Fibroblast of lung (primary cell): ENCODE data around the gene CTDP1. TPM values are rescaled to one million over a fixed set of nuclear protein-coding genes. Genes with fewer than 3 reads are reported as not detected.

Source experiments
- DNase-seq, 2 donors: peaks; one replicate each; pipeline versions ENCODE4 v3.0.0 to v3.0.0-alpha.2; 2010; ENCODE audit warnings: low read depth in 2 of 2
- H2AFZ ChIP-seq: 2 replicates; pipeline ENCODE4 v1.5.1; 2012; ENCODE audit warnings: low read length, control low read depth, inconsistent platforms
- H3K27ac ChIP-seq: 2 replicates; pipeline ENCODE4 v1.5.1; 2011; ENCODE audit warnings: low read length, control low read depth; ENCODE audit not compliant: insufficient read depth
- H3K27me3 ChIP-seq: 2 replicates; pipeline ENCODE4 v1.5.1; 2011; ENCODE audit warnings: mild to moderate bottlenecking, low read length; ENCODE audit not compliant: control insufficient read depth, insufficient read depth
- H3K36me3 ChIP-seq: 2 replicates; pipeline ENCODE4 v1.5.1; 2011; ENCODE audit warnings: low read length; ENCODE audit not compliant: control insufficient read depth, insufficient read depth
- H3K4me1 ChIP-seq: 2 replicates; pipeline ENCODE4 v1.5.1; 2011; ENCODE audit warnings: low read length; ENCODE audit not compliant: control insufficient read depth, insufficient read depth; ENCODE audit errors: extremely low read depth
- H3K4me2 ChIP-seq: 2 replicates; pipeline ENCODE4 v1.5.1; 2011; ENCODE audit warnings: low read length, control low read depth; ENCODE audit not compliant: insufficient read depth; ENCODE audit errors: extremely low read depth
- H3K4me3 ChIP-seq, 4 experiments: fragments of 200-600 bp in 1 of 4; sonication (generic) in 1 of 4; replicated peaks in 1 of 4; 2 replicates each; pipeline ENCODE4 v1.5.1; 2011 to 2016; ENCODE audit warnings: low read length in 4 of 4, low read depth in 3 of 4, mild to moderate bottlenecking in 3 of 4, control low read depth in 2 of 4, inconsistent platforms in 1 of 4, mixed read lengths in 1 of 4; ENCODE audit not compliant: insufficient read depth in 1 of 4; ENCODE audit errors: control extremely low read depth in 1 of 4
- H3K79me2 ChIP-seq: 2 replicates; pipeline ENCODE4 v1.5.1; 2012; ENCODE audit warnings: mild to moderate bottlenecking, low read length, inconsistent platforms; ENCODE audit not compliant: control insufficient read depth, insufficient read depth
- H3K9ac ChIP-seq: 2 replicates; pipeline ENCODE4 v1.5.1; 2011; ENCODE audit warnings: mild to moderate bottlenecking, low read length, control low read depth; ENCODE audit not compliant: insufficient read depth
- H3K9me3 ChIP-seq: 2 replicates; pipeline ENCODE4 v1.5.1; 2012; ENCODE audit warnings: low read depth, low read length; ENCODE audit not compliant: control insufficient read depth, insufficient read depth
- H4K20me1 ChIP-seq: 2 replicates; pipeline ENCODE4 v1.5.1; 2011; ENCODE audit warnings: low read length; ENCODE audit not compliant: control insufficient read depth, insufficient read depth; ENCODE audit errors: extremely low read depth
- EZH2 ChIP-seq: IDR thresholded peaks from 2 replicates; pipeline ENCODE4 v1.5.1; 2012; ENCODE audit warnings: low read length, control low read depth, mild to moderate bottlenecking; ENCODE audit errors: missing control alignments
- polyA plus RNA-seq, 2 donors: library from polyadenylated mRNA; depleted of rRNA in 1 of 2; stranded (reverse) in 1 of 2; unstranded in 1 of 2; fragments of >200 nt; gene quantifications; 2 replicates each; pipeline ENCODE4 v1.2.1, GENCODE V29; 2011 to 2012; ENCODE audit warnings: missing spikeins in 1 of 2
- total RNA-seq: library from RNA; depleted of rRNA; stranded (reverse); fragments of >200 nt; gene quantifications from 2 replicates; pipeline ENCODE4 v1.2.1, GENCODE V29; 2014
- TF ChIP-seq, protein P1 (sequence below), 2 donors: IDR thresholded peaks in 1 of 2; conservative IDR thresholded peaks in 1 of 2; 1 replicate in 1 of 2; 2 replicates in 1 of 2; pipeline ENCODE4 v1.5.1; 2011 to 2012; ENCODE audit warnings: low read length in 2 of 2, control low read depth in 1 of 2, inconsistent platforms in 1 of 2, low read depth in 1 of 2, mild to moderate bottlenecking in 1 of 2

Gene CTDP1
- total and polyA plus RNA-seq, 2 donors (not counting 1 experiment from before 2014, with no cell fraction given), result 6.4 to 24.8 TPM

DNA sequence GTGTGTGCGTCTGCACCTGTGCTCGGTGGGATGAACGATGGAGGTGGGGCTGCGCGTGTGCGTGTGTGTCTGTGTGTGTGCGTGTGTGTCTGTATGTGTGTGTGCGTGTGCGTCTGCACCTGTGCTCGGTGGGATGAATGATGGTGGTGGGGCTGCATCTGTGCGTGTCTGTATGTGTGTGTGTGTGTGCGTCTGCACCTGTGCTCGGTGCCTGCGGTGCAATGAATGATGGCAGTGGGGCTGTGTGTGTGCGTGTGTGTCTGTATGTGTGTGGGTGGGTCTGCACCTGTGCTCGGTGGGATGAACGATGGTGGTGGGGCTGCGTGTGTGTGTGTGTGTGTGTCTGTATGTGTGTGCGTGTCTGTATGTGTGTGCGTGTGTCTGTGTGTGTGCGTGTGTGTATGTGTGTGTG lies 48.5 kb upstream of the CTDP1 start:
- Histone ChIP-seq H3K4me2 (no peak overlapping the region), H3K9ac (no peak overlapping the region), H3K4me3 (no peak overlapping the region), H3K4me1 (no peaks in the 10 kb centered on the region), H4K20me1 (no peaks in the 10 kb centered on the region), H3K27ac (no peak overlapping the region), H3K9me3 (no peaks in the 10 kb centered on the region), H3K27me3 (no peaks in the 10 kb centered on the region), H3K36me3 (no peaks in the 10 kb centered on the region), H2AFZ (no peak overlapping the region), H3K79me2 (no peaks in the 10 kb centered on the region)
- TF ChIP-seq, protein P1, sequence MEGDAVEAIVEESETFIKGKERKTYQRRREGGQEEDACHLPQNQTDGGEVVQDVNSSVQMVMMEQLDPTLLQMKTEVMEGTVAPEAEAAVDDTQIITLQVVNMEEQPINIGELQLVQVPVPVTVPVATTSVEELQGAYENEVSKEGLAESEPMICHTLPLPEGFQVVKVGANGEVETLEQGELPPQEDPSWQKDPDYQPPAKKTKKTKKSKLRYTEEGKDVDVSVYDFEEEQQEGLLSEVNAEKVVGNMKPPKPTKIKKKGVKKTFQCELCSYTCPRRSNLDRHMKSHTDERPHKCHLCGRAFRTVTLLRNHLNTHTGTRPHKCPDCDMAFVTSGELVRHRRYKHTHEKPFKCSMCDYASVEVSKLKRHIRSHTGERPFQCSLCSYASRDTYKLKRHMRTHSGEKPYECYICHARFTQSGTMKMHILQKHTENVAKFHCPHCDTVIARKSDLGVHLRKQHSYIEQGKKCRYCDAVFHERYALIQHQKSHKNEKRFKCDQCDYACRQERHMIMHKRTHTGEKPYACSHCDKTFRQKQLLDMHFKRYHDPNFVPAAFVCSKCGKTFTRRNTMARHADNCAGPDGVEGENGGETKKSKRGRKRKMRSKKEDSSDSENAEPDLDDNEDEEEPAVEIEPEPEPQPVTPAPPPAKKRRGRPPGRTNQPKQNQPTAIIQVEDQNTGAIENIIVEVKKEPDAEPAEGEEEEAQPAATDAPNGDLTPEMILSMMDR (conservative IDR thresholded peaks at IDR 0.05 in 1 of 2, IDR thresholded peaks at IDR 0.05 in 1 of 2; ENCODE audit: low read depth in 1 of 2, low read length in 2 of 2), result no peak
- no peak for TF ChIP-seq EZH2
- no peak for DNase-seq

DNA sequence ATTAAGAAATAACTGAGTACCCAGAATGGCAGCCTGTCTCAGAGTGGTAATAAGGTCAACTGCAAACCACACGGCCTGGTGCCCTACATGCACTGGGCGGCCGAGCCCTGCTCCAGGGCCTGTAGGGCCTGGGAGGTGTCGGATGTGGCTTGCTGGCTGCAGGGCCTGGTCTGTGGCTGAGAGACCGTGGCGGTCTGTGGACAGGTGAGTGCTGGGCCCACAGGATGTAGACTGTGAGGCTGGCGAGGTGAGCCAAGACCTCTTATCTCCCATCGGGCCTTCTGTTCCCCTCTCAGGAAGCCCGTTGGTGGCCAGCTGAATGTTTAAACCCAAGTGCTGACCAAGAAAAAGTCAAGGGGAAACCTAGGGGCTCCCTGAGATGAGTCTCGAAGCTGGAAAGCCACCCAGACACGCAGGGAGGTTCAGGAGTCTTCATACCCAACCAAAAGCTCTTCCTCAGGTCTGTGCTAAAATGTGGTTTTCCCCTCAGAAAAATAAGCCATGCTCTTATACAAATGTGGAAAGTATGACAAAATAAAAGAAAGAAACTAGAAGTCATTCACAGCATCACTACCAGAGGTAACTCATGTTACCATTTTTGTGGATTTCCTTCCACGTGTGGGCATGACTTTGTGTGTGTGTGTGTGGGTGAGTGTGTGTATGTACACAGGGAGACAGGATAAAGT lies 47.7 kb upstream of the CTDP1 start:
- no peaks in the 10 kb centered on the region for H3K79me2 ChIP-seq
- H3K4me1 ChIP-seq, result no peaks in the 10 kb centered on the region
- no peaks in the 10 kb centered on the region for H3K36me3 ChIP-seq
- H3K27me3 ChIP-seq, result no peaks in the 10 kb centered on the region
- no peak overlapping the region for H3K27ac ChIP-seq
- H4K20me1 ChIP-seq, result no peaks in the 10 kb centered on the region
- no peaks in the 10 kb centered on the region for H3K9me3 ChIP-seq
- no peak overlapping the region for H3K9ac ChIP-seq
- DNase-seq, result no peak
- TF ChIP-seq, protein P1 (conservative IDR thresholded peaks at IDR 0.05 in 1 of 2, IDR thresholded peaks at IDR 0.05 in 1 of 2; ENCODE audit: low read depth in 1 of 2, low read length in 2 of 2), result no peak
- TF ChIP-seq EZH2, result no peak
- H3K4me3 ChIP-seq, result no peak overlapping the region
- H2AFZ ChIP-seq, result no peak overlapping the region
- no peak overlapping the region for H3K4me2 ChIP-seq

GRCh38 chr18:79632765-79633164 lies 46.8 kb upstream of the CTDP1 start:
- H3K27me3 ChIP-seq, result no peaks in the 10 kb centered on the region
- DNase-seq, result no peak

More at GRCh38 chr18:79632765-79633164, 46.8 kb upstream of the CTDP1 start:
- Histone ChIP-seq H3K4me3 (no peak overlapping the region), H2AFZ (no peak overlapping the region), H3K79me2 (no peaks in the 10 kb centered on the region), H3K27ac (no peak overlapping the region), H4K20me1 (no peaks in the 10 kb centered on the region), H3K4me2 (no peak overlapping the region), H3K9ac (no peak overlapping the region), H3K36me3 (no peaks in the 10 kb centered on the region), H3K9me3 (no peaks in the 10 kb centered on the region), H3K4me1 (no peaks in the 10 kb centered on the region)
- TF ChIP-seq EZH2, result no peak
- TF ChIP-seq, protein P1 (conservative IDR thresholded peaks at IDR 0.05 in 1 of 2, IDR thresholded peaks at IDR 0.05 in 1 of 2; ENCODE audit: low read depth in 1 of 2, low read length in 2 of 2), result no peak
